Umbilical cord (tissue), 2 donors: Measurements from ENCODE around the gene RAET1E. TPM values are rescaled to one million over a fixed set of nuclear protein-coding genes. Genes with fewer than 3 reads are reported as not detected.
"Not testable (repeated sequence)": the region's sequence is repeated elsewhere in the genome, so short reads cannot be mapped to it uniquely, and the experiment has no call there.

Source experiments
- DNase-seq: peaks from one replicate; pipeline ENCODE4 v3.0.0-alpha.2; 2015; ENCODE audit warnings: low spot score
- total RNA-seq: library from RNA; depleted of rRNA; stranded (reverse); fragments of >200 nt; gene quantifications from one replicate; pipeline ENCODE4 v1.2.3, GENCODE V29; 2014; ENCODE audit warnings: low replicate concordance; ENCODE audit not compliant: insufficient read depth

RAET1E gene
- total RNA-seq, 1 donor from 2014 or later: 6.3 TPM

- DNase-seq: no peak
Observed at GRCh38 chr6:149910721-149911151, 12.8 kb upstream of the RAET1E start.

- DNase-seq: no peak
Observed at GRCh38 chr6:149909701-149910470, 12.0 kb upstream of the RAET1E start.

- DNase-seq: not testable (repeated sequence)
Observed at GRCh38 chr6:149908480-149908879, 10.6 kb upstream of the RAET1E start.

- DNase-seq: no peak
Observed at GRCh38 chr6:149907317-149907716, 9.4 kb upstream of the RAET1E start.

- no peak for DNase-seq
Observed at GRCh38 chr6:149906405-149906804, 8.5 kb upstream of the RAET1E start.

- DNase-seq: no peak
Observed at GRCh38 chr6:149905911-149906371, 8.0 kb upstream of the RAET1E start.

GRCh38 chr6:149905371-149905910 lies 7.5 kb upstream of the RAET1E start:
- DNase-seq: no peak

GRCh38 chr6:149904661-149905370 lies 6.9 kb upstream of the RAET1E start:
- no peak for DNase-seq

GRCh38 chr6:149903938-149904611 lies 6.2 kb upstream of the RAET1E start:
- no peak for DNase-seq

- no peak for DNase-seq
Observed at GRCh38 chr6:149901444-149902140, 3.7 kb upstream of the RAET1E start.

- no peak for DNase-seq
Observed at GRCh38 chr6:149900620-149901443, 2.9 kb upstream of the RAET1E start.

- DNase-seq: no peak
Observed at GRCh38 chr6:149899926-149900619, 2.2 kb upstream of the RAET1E start.

GRCh38 chr6:149899486-149899885 lies 1.6 kb upstream of the RAET1E start:
- DNase-seq: no peak

- DNase-seq: no peak
Observed at GRCh38 chr6:149898966-149899365, 1.1 kb upstream of the RAET1E start.

- peak; percentile 35 for DNase-seq
Observed at GRCh38 chr6:149897015-149897697, 757 bp downstream of the RAET1E start.

GRCh38 chr6:149896491-149896890 lies 1.4 kb downstream of the RAET1E start:
- no peak for DNase-seq

- no peak for DNase-seq
Observed at GRCh38 chr6:149895833-149896271, 2.1 kb downstream of the RAET1E start.

- DNase-seq: peak; percentile 56
Observed at GRCh38 chr6:149895048-149895590, 2.8 kb downstream of the RAET1E start.

- not testable (repeated sequence) for DNase-seq
Observed at GRCh38 chr6:149891864-149892263, 6.0 kb downstream of the RAET1E start.
